HG02610 (cell line): ENCODE measurements around the gene JAML.

ENCODE experiments used
- ATAC-seq: cut with Tn5 transposase; IDR thresholded peaks from one replicate; pipeline ENCODE4 v1.9.1; 2021; ENCODE audit warnings: mild to moderate bottlenecking, moderate library complexity; ENCODE audit not compliant: unreplicated experiment

The JAML gene

GRCh38 chr11:118217575-118217974 lies 7.2 kb downstream of the JAML start:
- peak; percentile 30 for ATAC-seq

GRCh38 chr11:118216621-118217481 lies 8.0 kb downstream of the JAML start:
- peak; percentile 73 for ATAC-seq

GRCh38 chr11:118215765-118216164 lies 9.0 kb downstream of the JAML start:
- ATAC-seq: no peak

GRCh38 chr11:118215262-118215661 lies 9.5 kb downstream of the JAML start:
- ATAC-seq: no peak

- ATAC-seq: no peak
Measured at GRCh38 chr11:118214210-118214914, 10.4 kb downstream of the JAML start.

- ATAC-seq: no peak
Measured at GRCh38 chr11:118213781-118214180, 11.0 kb downstream of the JAML start.

- ATAC-seq: no peak
Measured at GRCh38 chr11:118213201-118213600, 11.6 kb downstream of the JAML start.

- no peak for ATAC-seq
Measured at GRCh38 chr11:118212781-118213191, 12.0 kb downstream of the JAML start.

GRCh38 chr11:118212131-118212725 lies 12.6 kb downstream of the JAML start:
- ATAC-seq: no peak

GRCh38 chr11:118211006-118211405 lies 13.8 kb downstream of the JAML start:
- no peak for ATAC-seq

- ATAC-seq: no peak
Measured at GRCh38 chr11:118210323-118210722, 14.5 kb downstream of the JAML start.

- ATAC-seq: no peak
Measured at GRCh38 chr11:118209033-118209432, 15.8 kb downstream of the JAML start.

- no peak for ATAC-seq
Measured at GRCh38 chr11:118207079-118207478, 17.7 kb downstream of the JAML start.

- ATAC-seq: no peak
Measured at GRCh38 chr11:118206391-118207031, 18.3 kb downstream of the JAML start.

GRCh38 chr11:118205606-118206378 lies 19.0 kb downstream of the JAML start:
- no peak for ATAC-seq

- ATAC-seq: no peak
Measured at GRCh38 chr11:118202599-118203422, 22.0 kb downstream of the JAML start.

GRCh38 chr11:118201966-118202365 lies 22.8 kb downstream of the JAML start:
- ATAC-seq: no peak

- ATAC-seq: no peak
Measured at GRCh38 chr11:118200901-118201680, 23.7 kb downstream of the JAML start.

GRCh38 chr11:118200497-118200896 lies 24.3 kb downstream of the JAML start:
- no peak for ATAC-seq
